COLO668 (cell line): Measurements from ENCODE around the gene SGSM1.

Source experiments
- DNase-seq: peaks from one replicate; lab custom pipeline; 2025; ENCODE audit not compliant: unreplicated experiment; lab: John Stamatoyannopoulos, UW

The SGSM1 gene

DNA sequence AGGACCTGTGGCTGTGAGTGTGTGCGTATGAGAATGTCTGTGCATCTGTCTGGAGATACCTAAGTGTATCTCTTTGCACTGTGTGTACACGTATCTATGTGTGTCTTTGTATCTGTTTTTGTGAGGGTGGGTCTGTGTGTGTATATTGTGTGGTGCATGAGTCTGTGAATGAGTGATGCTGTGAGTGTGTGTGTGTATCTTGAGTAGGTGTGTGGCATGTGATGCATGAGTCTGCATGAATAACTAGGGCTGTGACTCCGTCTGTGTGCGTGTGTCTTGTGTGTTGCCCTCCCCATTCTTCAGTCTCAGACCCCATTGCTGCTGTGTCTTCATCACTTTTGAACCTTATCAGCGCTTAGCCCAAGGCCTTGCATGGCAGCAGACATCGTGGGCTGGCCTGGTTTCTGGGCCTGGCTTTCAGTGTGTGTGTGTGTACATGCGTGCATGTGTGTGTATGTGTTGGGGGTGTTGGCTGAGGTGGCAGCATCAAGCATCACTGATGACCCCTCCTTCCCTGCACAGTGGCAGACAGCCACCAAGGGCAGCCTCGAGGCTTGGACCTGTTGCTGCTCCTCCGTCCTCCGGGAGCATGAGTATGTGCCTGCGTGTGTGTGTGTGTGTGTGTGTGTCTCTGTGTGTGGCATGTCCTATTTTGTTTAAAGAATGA, 1.4 kb downstream of the SGSM1 start:
- peak; percentile 44 for DNase-seq

GRCh38 chr22:24809331-24809730, 3.3 kb downstream of the SGSM1 start:
- DNase-seq, result no peak

- peak; percentile 16 for DNase-seq
These were observed 4.2 kb downstream of the SGSM1 start for GRCh38 chr22:24810043-24810749.

DNA sequence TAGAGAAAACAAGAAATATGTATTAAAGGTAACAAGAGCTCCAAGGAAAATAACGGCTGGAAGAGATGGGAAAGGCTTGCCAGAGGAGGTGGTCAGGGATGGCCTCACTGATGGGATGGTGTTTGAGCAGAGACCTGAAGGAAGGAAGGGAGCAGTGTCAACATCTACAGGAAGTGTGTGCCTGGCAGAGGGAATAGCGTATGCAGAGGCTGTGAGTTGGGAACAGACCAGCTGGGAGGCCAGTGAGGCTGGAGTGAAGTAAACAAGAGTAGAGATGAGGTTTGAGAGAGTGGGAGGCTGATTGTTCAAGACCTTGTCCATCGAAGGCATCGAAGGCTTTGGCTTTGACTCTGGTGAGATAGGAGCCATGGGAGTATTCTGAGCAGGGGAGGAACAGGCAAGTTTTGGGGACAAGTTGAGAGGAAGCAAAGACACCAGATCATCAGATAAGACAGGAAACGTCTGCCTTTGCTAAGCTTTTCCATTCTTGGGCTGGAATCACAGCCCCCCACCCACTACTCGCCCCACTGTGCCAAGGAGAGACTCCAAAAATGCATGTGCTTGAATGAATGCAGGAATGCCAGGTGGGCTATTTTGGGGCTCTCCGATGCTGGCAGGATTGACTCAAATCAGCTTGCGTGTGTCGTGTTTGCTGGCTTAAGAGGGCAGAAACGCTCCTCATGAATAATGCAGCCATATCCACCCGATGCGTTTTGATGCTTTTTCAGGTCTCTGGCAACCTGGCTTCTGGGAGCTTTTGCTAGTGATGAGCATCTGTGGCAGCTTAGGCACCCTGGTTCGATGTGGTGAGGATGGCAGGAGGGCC, 7.2 kb downstream of the SGSM1 start:
- no peak for DNase-seq

GRCh38 chr22:24813861-24814770, 8.1 kb downstream of the SGSM1 start:
- no peak for DNase-seq

DNA sequence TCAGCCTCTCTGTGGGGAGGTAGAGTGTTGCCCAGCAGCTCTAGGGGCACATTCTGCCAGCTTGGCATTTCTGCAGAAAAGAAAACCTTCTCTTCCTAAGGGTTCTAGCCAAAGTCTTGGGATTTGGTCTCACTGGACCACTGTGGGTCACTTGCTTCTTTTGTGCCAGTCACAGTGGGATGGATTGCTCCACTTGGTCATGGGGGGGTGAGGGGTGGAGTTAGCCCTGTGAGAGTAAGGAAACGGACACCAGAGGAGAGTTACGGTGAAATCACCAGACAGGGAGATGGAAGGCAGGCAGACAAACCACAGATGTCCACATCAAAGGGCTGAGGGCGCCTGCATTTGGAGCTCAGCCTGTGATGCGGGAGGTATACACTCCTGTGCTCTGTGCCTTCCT, 10.8 kb downstream of the SGSM1 start:
- no peak for DNase-seq

GRCh38 chr22:24819487-24819886, 13.5 kb downstream of the SGSM1 start:
- DNase-seq, result no peak

- peak; percentile 74 for DNase-seq
These were observed 14.0 kb downstream of the SGSM1 start for GRCh38 chr22:24819911-24820461.

GRCh38 chr22:24822471-24822870, 16.5 kb downstream of the SGSM1 start:
- DNase-seq, result peak; percentile 80

DNA sequence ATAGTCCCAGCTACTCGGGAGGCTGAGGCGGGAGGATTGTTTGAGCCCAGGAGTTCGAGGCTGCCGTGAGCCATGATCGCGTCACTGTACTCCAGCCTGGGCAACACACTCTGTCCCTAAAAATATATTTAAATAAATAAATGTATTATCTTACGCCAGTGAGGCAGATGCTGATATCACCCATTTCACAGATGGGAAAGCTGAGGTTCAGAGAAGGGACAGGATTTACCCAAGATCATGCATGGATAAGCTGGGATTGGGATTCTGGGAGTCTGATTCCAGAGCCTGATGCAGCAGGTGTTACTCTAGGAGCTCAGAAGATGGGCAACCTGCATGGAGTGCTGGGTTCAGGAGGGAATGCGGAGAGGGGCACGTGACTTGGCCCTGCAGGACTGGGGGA, 17.8 kb downstream of the SGSM1 start:
- DNase-seq, result no peak

DNA sequence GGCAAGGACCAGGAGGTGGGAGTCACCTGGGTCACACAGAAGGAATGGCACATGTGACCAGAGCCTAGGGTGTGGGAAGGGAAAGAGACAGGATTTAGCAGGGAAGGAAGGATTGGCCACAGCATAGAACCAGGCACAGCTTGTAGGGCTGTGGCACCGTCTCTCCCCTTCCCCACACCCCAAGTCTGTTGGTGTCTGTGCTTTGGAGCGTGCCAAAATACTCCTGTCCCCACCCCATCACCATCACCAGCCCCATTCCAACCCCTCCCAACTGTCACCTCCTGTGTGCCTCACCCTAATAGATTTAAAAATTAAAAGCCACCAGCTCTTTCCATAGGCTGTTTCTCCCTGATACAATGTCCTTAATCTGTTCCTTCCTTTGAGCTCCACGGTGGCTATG, 18.2 kb downstream of the SGSM1 start:
- no peak for DNase-seq

- DNase-seq, result no peak
These were observed 18.9 kb downstream of the SGSM1 start for GRCh38 chr22:24824915-24825314.

GRCh38 chr22:24826710-24827285, 20.8 kb downstream of the SGSM1 start:
- DNase-seq, result no peak

GRCh38 chr22:24827296-24827695, 21.3 kb downstream of the SGSM1 start:
- peak; percentile 95 for DNase-seq

DNA sequence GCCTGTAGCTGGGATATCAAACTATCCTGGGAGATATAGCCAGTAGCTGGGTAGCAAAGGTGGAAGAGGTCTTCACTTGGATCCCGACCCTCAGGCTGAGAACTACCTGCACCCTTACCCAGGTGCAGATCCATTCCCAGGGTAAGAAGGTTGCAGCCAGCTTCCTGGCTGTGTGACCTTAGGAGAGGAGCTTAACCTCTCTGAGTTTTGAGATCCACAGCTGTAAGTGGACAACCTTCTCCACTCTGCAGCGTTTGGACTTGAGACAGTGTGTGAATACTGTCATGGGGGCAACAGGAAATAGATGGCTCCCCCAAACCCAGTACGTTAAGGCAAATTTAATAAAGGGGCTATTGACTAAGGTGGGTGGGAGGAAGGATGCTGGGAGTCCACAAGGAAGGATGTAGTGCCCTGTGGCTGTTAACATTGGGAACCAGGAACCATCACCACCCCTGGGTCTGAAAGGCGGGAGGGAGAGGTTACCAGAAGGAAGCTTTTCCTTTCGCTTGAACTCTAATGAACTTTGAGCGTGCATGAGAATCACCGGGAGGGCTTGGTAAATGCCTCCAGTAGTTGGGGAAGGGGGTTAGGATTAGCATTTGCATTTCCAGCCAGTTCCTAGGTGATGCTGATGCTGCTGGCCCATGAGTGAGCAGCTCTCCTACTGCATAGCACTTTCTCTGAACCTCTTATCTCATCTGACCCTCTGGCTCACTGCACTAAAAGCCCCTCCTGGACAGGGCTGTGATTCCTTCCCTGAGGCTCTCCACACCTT, 24.4 kb downstream of the SGSM1 start:
- no peak for DNase-seq

DNA sequence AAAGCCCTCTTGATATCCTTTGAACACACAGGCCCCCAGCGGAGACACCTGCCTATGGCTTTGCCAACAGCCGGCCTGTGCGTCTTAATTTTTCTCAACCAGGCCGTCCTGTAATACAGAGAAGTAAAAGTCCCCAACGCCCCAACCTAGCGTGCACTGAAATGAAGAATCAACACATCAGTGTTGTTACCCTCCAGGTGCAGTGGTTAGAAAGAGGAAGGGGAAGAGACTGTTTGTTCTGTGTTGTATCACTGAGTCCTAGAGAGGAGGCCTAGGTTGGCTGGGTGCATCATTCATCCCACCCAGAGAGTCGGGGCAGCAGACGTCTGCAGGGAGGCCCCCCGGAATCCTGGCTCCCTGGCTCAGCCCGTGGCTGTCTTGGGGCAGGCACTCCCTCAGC, 25.7 kb downstream of the SGSM1 start:
- no peak for DNase-seq

- no peak for DNase-seq
These were observed 28.0 kb downstream of the SGSM1 start for GRCh38 chr22:24833881-24834495.

DNA sequence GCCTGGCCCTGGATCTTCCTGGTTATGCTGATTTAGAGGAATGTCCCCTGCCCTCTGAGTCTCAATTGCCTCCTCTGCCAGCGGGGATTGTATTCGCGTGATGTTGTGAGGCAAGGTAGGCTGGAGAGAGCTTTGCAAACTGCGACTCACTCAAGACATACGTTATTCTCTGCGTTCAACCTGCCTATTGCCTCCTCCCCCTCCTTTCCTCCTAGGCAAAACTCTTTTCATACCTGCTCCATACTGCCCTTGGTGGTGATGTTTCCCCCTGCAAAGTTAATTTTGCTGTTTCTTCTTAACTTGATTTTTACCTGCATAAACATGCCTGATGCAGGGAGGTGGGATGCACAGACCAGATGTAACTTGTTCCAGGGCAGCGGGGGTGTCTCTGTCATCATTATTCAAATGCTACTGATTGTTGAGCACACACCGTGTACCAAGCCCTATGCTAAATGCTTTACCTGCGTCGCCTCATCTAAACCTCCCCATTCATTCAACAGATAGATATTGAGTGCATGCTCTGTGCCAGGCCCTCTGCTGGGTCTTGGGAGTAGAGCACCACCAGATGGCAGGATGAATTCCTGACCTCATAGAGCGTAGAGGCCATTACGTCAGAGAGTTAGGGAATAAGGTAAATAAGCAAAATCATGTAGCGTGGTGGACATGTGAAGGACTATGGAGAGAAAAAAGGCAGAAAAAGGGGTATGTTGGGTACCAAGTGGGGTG, 29.0 kb downstream of the SGSM1 start:
- DNase-seq, result peak; percentile 52
